ENCODE data around the gene POLR1G.

DNA sequence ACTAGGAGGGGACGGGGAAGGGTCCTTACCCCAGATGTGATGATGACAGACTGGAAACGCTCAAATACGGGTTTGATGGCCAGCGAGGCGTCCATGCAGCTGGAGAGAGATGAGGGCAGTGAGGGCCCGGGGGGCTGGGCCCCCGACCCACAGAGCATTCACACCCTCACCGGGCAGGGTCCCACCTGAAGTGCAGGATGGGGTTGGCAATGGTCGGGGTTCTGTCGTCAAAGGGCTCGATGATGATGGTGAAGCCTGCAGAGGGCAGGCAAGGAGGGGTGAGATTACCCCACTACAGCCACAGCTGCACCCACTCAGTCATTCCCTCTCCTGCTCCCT is 49.0 kb upstream of the POLR1G start:
- TF ChIP-seq, protein P1, sequence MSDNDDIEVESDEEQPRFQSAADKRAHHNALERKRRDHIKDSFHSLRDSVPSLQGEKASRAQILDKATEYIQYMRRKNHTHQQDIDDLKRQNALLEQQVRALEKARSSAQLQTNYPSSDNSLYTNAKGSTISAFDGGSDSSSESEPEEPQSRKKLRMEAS (IDR thresholded peaks at IDR 0.05): no peak
- no peak for TF ChIP-seq TCF12 (IDR thresholded peaks at IDR 0.05; ENCODE audit: low read depth)
- TF ChIP-seq YY1 (IDR thresholded peaks at IDR 0.05; ENCODE audit: low read depth): no peak
- TF ChIP-seq, protein P2, sequence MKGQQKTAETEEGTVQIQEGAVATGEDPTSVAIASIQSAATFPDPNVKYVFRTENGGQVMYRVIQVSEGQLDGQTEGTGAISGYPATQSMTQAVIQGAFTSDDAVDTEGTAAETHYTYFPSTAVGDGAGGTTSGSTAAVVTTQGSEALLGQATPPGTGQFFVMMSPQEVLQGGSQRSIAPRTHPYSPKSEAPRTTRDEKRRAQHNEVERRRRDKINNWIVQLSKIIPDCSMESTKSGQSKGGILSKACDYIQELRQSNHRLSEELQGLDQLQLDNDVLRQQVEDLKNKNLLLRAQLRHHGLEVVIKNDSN (IDR thresholded peaks at IDR 0.05): no peak
- TF ChIP-seq, protein P3, sequence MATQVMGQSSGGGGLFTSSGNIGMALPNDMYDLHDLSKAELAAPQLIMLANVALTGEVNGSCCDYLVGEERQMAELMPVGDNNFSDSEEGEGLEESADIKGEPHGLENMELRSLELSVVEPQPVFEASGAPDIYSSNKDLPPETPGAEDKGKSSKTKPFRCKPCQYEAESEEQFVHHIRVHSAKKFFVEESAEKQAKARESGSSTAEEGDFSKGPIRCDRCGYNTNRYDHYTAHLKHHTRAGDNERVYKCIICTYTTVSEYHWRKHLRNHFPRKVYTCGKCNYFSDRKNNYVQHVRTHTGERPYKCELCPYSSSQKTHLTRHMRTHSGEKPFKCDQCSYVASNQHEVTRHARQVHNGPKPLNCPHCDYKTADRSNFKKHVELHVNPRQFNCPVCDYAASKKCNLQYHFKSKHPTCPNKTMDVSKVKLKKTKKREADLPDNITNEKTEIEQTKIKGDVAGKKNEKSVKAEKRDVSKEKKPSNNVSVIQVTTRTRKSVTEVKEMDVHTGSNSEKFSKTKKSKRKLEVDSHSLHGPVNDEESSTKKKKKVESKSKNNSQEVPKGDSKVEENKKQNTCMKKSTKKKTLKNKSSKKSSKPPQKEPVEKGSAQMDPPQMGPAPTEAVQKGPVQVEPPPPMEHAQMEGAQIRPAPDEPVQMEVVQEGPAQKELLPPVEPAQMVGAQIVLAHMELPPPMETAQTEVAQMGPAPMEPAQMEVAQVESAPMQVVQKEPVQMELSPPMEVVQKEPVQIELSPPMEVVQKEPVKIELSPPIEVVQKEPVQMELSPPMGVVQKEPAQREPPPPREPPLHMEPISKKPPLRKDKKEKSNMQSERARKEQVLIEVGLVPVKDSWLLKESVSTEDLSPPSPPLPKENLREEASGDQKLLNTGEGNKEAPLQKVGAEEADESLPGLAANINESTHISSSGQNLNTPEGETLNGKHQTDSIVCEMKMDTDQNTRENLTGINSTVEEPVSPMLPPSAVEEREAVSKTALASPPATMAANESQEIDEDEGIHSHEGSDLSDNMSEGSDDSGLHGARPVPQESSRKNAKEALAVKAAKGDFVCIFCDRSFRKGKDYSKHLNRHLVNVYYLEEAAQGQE (IDR thresholded peaks at IDR 0.05; ENCODE audit: low read depth): no peak
- no peak for TF ChIP-seq CREB1 (IDR thresholded peaks at IDR 0.05; ENCODE audit: low read depth)
- TF ChIP-seq NFIC (IDR thresholded peaks at IDR 0.05): no peak
- no peak for TF ChIP-seq EP300 (IDR thresholded peaks at IDR 0.05; ENCODE audit: borderline replicate concordance)
- TF ChIP-seq ZBTB7A (IDR thresholded peaks at IDR 0.05; ENCODE audit: low read depth): no peak
- TF ChIP-seq RAD21 (IDR thresholded peaks at IDR 0.05; ENCODE audit: low read depth): no peak
- TF ChIP-seq TAF1 (IDR thresholded peaks at IDR 0.05; ENCODE audit: low read depth): no peak

All from Ishikawa (cell line).